GM12878 (cell line): ENCODE results near the gene SPOCK1.

Experiments
- BCL11A ChIP-seq: IDR thresholded peaks from 2 replicates; pipeline ENCODE4 v1.6.1; 2011; ENCODE audit warnings: low read depth, low read length
- CHD4 ChIP-seq: fragments of 200-600 bp; sonication (generic); IDR thresholded peaks from 2 replicates; pipeline ENCODE4 v1.6.1; 2016; ENCODE audit warnings: mild to moderate bottlenecking
- CREB1 ChIP-seq: IDR thresholded peaks from 2 replicates; pipeline ENCODE4 v1.6.1; 2012; ENCODE audit warnings: low read depth, mild to moderate bottlenecking, inconsistent platforms
- CTCF ChIP-seq, 3 experiments: IDR thresholded peaks in 2 of 3; conservative IDR thresholded peaks in 1 of 3; 2 replicates each; pipeline ENCODE4 v1.5.1; 2011; ENCODE audit warnings: low read depth in 3 of 3, low read length in 3 of 3, mild to moderate bottlenecking in 3 of 3, control low read depth in 2 of 3, moderate library complexity in 2 of 3, inconsistent platforms in 1 of 3, mixed read lengths in 1 of 3; ENCODE audit not compliant: control insufficient read depth in 2 of 3, insufficient read depth in 1 of 3; ENCODE audit errors: extremely low read depth in 1 of 3
- ESRRA ChIP-seq: IDR thresholded peaks from 2 replicates; pipeline ENCODE4 v1.6.1; 2012; ENCODE audit warnings: mild to moderate bottlenecking, low read length, improper control_type of control experiment
- EZH2 ChIP-seq: IDR thresholded peaks from 2 replicates; pipeline ENCODE4 v1.6.1; 2012; ENCODE audit warnings: low read depth, mild to moderate bottlenecking, control low read depth, inconsistent platforms, low read length, borderline replicate concordance; ENCODE audit not compliant: control insufficient read depth
- MAX ChIP-seq: IDR thresholded peaks from 2 replicates; pipeline ENCODE4 v1.6.1; 2012; ENCODE audit warnings: low read depth, low read length, improper control_type of control experiment
- NR2C1 ChIP-seq: fragments of 450-650 bp; IDR thresholded peaks from 2 replicates; pipeline ENCODE4 v1.6.1; 2017; ENCODE audit warnings: antibody characterized with exemption, mild to moderate bottlenecking, moderate library complexity
- TCF7 ChIP-seq: IDR thresholded peaks from 2 replicates; pipeline ENCODE4 v1.6.1; 2014; ENCODE audit warnings: antibody characterized with exemption, borderline replicate concordance
- ZNF274 ChIP-seq: IDR thresholded peaks from one replicate; pipeline ENCODE4 v1.8.0; 2011; ENCODE audit not compliant: insufficient read length, insufficient read depth
- TF ChIP-seq, protein P1 (sequence below): IDR thresholded peaks from 2 replicates; pipeline ENCODE4 v1.6.1; 2011; ENCODE audit warnings: mild to moderate bottlenecking, low read depth, low read length, moderate library complexity; ENCODE audit not compliant: insufficient replicate concordance

GRCh38 chr5:137281201-137281600, 217.9 kb downstream of the SPOCK1 start:
- TF ChIP-seq ESRRA = no peak
- TF ChIP-seq CHD4 = no peak
- no peak for TF ChIP-seq NR2C1
- TF ChIP-seq CTCF (IDR thresholded peaks at IDR 0.05 in 2 of 3, conservative IDR thresholded peaks at IDR 0.05 in 1 of 3; ENCODE audit: control insufficient read depth in 2 of 3, extremely low read depth in 1 of 3, insufficient read depth in 1 of 3, low read depth in 3 of 3, low read length in 3 of 3) = no peak
- TF ChIP-seq ZNF274 = no peak
- TF ChIP-seq, protein P1, sequence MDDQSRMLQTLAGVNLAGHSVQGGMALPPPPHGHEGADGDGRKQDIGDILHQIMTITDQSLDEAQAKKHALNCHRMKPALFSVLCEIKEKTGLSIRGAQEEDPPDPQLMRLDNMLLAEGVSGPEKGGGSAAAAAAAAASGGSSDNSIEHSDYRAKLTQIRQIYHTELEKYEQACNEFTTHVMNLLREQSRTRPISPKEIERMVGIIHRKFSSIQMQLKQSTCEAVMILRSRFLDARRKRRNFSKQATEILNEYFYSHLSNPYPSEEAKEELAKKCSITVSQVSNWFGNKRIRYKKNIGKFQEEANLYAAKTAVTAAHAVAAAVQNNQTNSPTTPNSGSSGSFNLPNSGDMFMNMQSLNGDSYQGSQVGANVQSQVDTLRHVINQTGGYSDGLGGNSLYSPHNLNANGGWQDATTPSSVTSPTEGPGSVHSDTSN = no peak
- TF ChIP-seq TCF7 = no peak
- TF ChIP-seq CREB1 = no peak
- TF ChIP-seq EZH2 = no peak
- TF ChIP-seq BCL11A = no peak
- TF ChIP-seq MAX = no peak
